SK-N-SH (cell line): ENCODE results near the gene ATP6V0E1. TPM values are rescaled to one million over a fixed set of nuclear protein-coding genes. Genes with fewer than 3 reads are reported as not detected.
A peak's percentile ranks its signal among the peaks of the same experiment; 100 is the strongest.

Experiments
- CTCF ChIA-PET: fragments of 300-600, 350-600 bp; formaldehyde crosslinking; extraction: SDS; loops from one replicate; lab custom pipeline; 2021; lab: Yijun Ruan, JAX
- POLR2A ChIA-PET: fragments of 350-600 bp; sonication (Branson Sonifier 250); formaldehyde crosslinking; extraction: SDS; loops from one replicate; lab custom pipeline; 2020; ENCODE audit warnings: antibody characterized with exemption, inconsistent platforms; lab: Yijun Ruan, JAX
- DNase-seq: peaks from one replicate; pipeline ENCODE4 v3.0.0; 2012
- H2AFZ ChIP-seq: fragments of 200-600 bp; sonication (generic); 2 replicates; pipeline ENCODE4 v1.8.1; 2016; ENCODE audit warnings: antibody characterized with exemption, mild to moderate bottlenecking, low read depth
- H3F3A ChIP-seq: fragments of 200-600 bp; sonication (generic); replicated peaks from 2 replicates; pipeline ENCODE3; 2016; ENCODE audit warnings: antibody characterized with exemption, mild to moderate bottlenecking; ENCODE audit not compliant: insufficient read depth
- H3K27ac ChIP-seq, 2 experiments: fragments of 200-500 bp in 1 of 2; fragments of 200-600 bp in 1 of 2; sonication (Bioruptor generic) in 1 of 2; sonication (generic), shearing (Covaris generic) in 1 of 2; 2 replicates each; pipeline versions ENCODE4 v1.5.1 to v1.6.1; 2014 to 2016; ENCODE audit warnings: low read depth in 2 of 2, inconsistent platforms in 1 of 2, low read length in 1 of 2, mild to moderate bottlenecking in 1 of 2, mixed read lengths in 1 of 2
- H3K27me3 ChIP-seq: fragments of 200-600 bp; sonication (generic), shearing (Covaris generic); 2 replicates; pipeline ENCODE4 v1.6.1; 2016; ENCODE audit warnings: mixed run types; ENCODE audit not compliant: insufficient read depth
- H3K36me3 ChIP-seq, 2 experiments: fragments of 200-500 bp in 1 of 2; fragments of 200-600 bp in 1 of 2; sonication (Bioruptor generic) in 1 of 2; sonication (generic) in 1 of 2; replicated peaks in 1 of 2; 2 replicates each; pipeline versions ENCODE3 to v1.5.1; 2014 to 2016; ENCODE audit warnings: low read length in 1 of 2, mild to moderate bottlenecking in 1 of 2; ENCODE audit not compliant: insufficient read depth in 2 of 2, control insufficient read depth in 1 of 2
- H3K4me1 ChIP-seq, 2 experiments: fragments of 200-500 bp in 1 of 2; fragments of 200-600 bp in 1 of 2; sonication (Bioruptor generic) in 1 of 2; sonication (generic), shearing (Covaris generic) in 1 of 2; 2 replicates each; pipeline versions ENCODE4 v1.5.1 to v1.6.1; 2014 to 2016; ENCODE audit warnings: low read depth in 1 of 2, low read length in 1 of 2, mixed run types in 1 of 2; ENCODE audit not compliant: insufficient read depth in 2 of 2, control insufficient read depth in 1 of 2
- H3K4me2 ChIP-seq: fragments of 200-600 bp; sonication (generic), shearing (Covaris generic); 2 replicates; pipeline ENCODE4 v1.6.1; 2017; ENCODE audit warnings: mixed run types
- H3K4me3 ChIP-seq, 2 experiments: fragments of 200-500 bp in 1 of 2; fragments of 200-600 bp in 1 of 2; sonication (Bioruptor generic) in 1 of 2; sonication (generic), shearing (Covaris generic) in 1 of 2; 2 replicates each; pipeline versions ENCODE4 v1.5.1 to v1.8.1; 2014 to 2016; ENCODE audit warnings: low read depth in 2 of 2, inconsistent platforms in 1 of 2, low read length in 1 of 2, mild to moderate bottlenecking in 1 of 2, mixed read lengths in 1 of 2, moderate library complexity in 1 of 2
- H3K79me2 ChIP-seq: fragments of 200-600 bp; sonication (generic); 2 replicates; pipeline ENCODE4 v1.8.1; 2017; ENCODE audit warnings: mild to moderate bottlenecking; ENCODE audit not compliant: insufficient read depth
- H3K9ac ChIP-seq: fragments of 200-600 bp; sonication (generic); 2 replicates; pipeline ENCODE4 v1.6.1; 2017; ENCODE audit warnings: mixed run types
- H3K9me2 ChIP-seq: fragments of 200-600 bp; sonication (generic); 2 replicates; pipeline ENCODE4 v1.6.1; 2017; ENCODE audit warnings: mixed run types
- H3K9me3 ChIP-seq: fragments of 200-600 bp; sonication (generic); 2 replicates; pipeline ENCODE4 v1.6.1; 2017; ENCODE audit warnings: mixed run types, mild to moderate bottlenecking, moderate library complexity
- H4K20me1 ChIP-seq: fragments of 200-600 bp; sonication (generic); 2 replicates; pipeline ENCODE4 v1.6.1; 2017; ENCODE audit warnings: mild to moderate bottlenecking, mixed run types; ENCODE audit not compliant: insufficient read depth
- EP300 ChIP-seq, 2 experiments: IDR thresholded peaks; 2 replicates each; pipeline versions ENCODE4 v1.4.0 to v1.6.1; 2012; ENCODE audit warnings: borderline replicate concordance in 1 of 2, low read depth in 1 of 2, low read length in 1 of 2
- EZH2phosphoT487 ChIP-seq: fragments of 200-600 bp; sonication (generic); IDR thresholded peaks from 2 replicates; pipeline ENCODE4 v1.6.1; 2017; ENCODE audit warnings: low read depth, mixed run types, mild to moderate bottlenecking, antibody characterized with exemption, moderate library complexity, borderline replicate concordance
- JUND ChIP-seq: IDR thresholded peaks from 2 replicates; pipeline ENCODE4 v1.4.0; 2012
- MEF2A ChIP-seq: IDR thresholded peaks from 2 replicates; pipeline ENCODE4 v1.4.0; 2012; ENCODE audit warnings: low read depth, borderline replicate concordance
- NFIC ChIP-seq: IDR thresholded peaks from 2 replicates; pipeline ENCODE4 v1.4.0; 2012; ENCODE audit warnings: borderline replicate concordance
- NRF1 ChIP-seq: IDR thresholded peaks from 2 replicates; pipeline ENCODE4 v1.6.1; 2012; ENCODE audit warnings: low read depth, mild to moderate bottlenecking, low read length
- RAD21 ChIP-seq: IDR thresholded peaks from 2 replicates; pipeline ENCODE4 v1.6.1; 2012; ENCODE audit warnings: mild to moderate bottlenecking, low read length
- REST ChIP-seq: IDR thresholded peaks from 2 replicates; pipeline ENCODE4 v1.6.1; 2012; ENCODE audit warnings: mild to moderate bottlenecking, low read depth, low read length, moderate library complexity
- SIN3A ChIP-seq: IDR thresholded peaks from 2 replicates; pipeline ENCODE4 v1.6.1; 2012; ENCODE audit warnings: low read depth, mild to moderate bottlenecking, low read length, moderate library complexity, borderline replicate concordance
- TCF12 ChIP-seq: IDR thresholded peaks from 2 replicates; pipeline ENCODE4 v1.4.0; 2012
- WGBS: methylation state at CpG from one replicate; pipeline ENCODE4 v1.1.6; 2017; ENCODE audit warnings: low lambda C conversion rate; 5-methylcytosine and 5-hydroxymethylcytosine counted together
- polyA plus RNA-seq, 3 experiments: library from polyadenylated mRNA; depleted of rRNA; stranded (reverse); fragments of >200 nt; gene quantifications; 2 replicates each; pipeline ENCODE4 v1.2.3, GENCODE V29; 2012

Gene ATP6V0E1
- polyA plus RNA-seq, 1 of the 3 experiments (the other 2 are of a cell fraction) = 243 TPM

- TF ChIP-seq RAD21 = no peak
- TF ChIP-seq EZH2phosphoT487 = no peak
- no peak for TF ChIP-seq JUND
- TF ChIP-seq, all 33 proteins: peak for 0
Measured at GRCh38 chr5:172951371-172952033, 32.1 kb upstream of the ATP6V0E1 start (continued).

- DNase-seq = no peak
- Histone ChIP-seq H3K4me1 (peaks cover 0 to 29% of the 10 kb centered on the region in 2 experiments; a peak in 3 of 4 replicates), H3K9ac (no peak overlapping the region), H4K20me1 (no peaks in the 10 kb centered on the region), H3K36me3 (peaks cover 0 to 13% of the 10 kb centered on the region in 2 experiments), H3K27me3 (no peaks in the 10 kb centered on the region), H3K9me2 (no peaks in the 10 kb centered on the region), H3K79me2 (peaks cover 4% of the 10 kb centered on the region; the same call in 1 of the 2 replicates), H2AFZ (no peak overlapping the region), H3K4me3 (no peak overlapping the region), H3F3A (peaks cover 50% of the 10 kb centered on the region), H3K9me3 (no peaks in the 10 kb centered on the region), H3K27ac (peak overlapping the region; percentile 41 to 97; a peak in 3 of 4 replicates), H3K4me2 (0 out of 2 replicates have a peak overlapping the region, but pooled peaks have one; percentile 17)
- WGBS = 43% methylated on average over 4 of the region's 4 CpGs
- TF ChIP-seq NRF1 (no peak), MEF2A (0 out of 2 replicates have a peak, but pooled peaks have one; percentile 17), REST (no peak), NFIC (peak; percentile 18; the same call in 1 of the 2 replicates), SIN3A (no peak), EZH2phosphoT487 (no peak), EP300 (IDR thresholded peaks at IDR 0.05; ENCODE audit: borderline replicate concordance in 1 of 2, low read depth in 1 of 2, low read length in 1 of 2) (peak in 1 of 2 experiments; percentile 41; a peak in 1 of 4 replicates), TCF12 (peak; percentile 71)
- ChIA-PET POLR2A (no interaction called here), CTCF (interaction anchor here (0.8 to 1.7 kb wide), 5 partner anchors 13 to 238 kb away, joined by 3 to 7 read pairs (median 4); no protein-coding TSS in a partner anchor)
Measured at GRCh38 chr5:172952034-172952511, 31.5 kb upstream of the ATP6V0E1 start.
